ENCODE results near the gene OR10C1.

The OR10C1 gene

GRCh38 chr6:29477923-29478450 lies 38.9 kb downstream of the OR10C1 start:
- no peak for DNase-seq (ENCODE audit: low read depth, low spot score)

- no peak for DNase-seq (ENCODE audit: low read depth, low spot score)
These were observed 39.6 kb downstream of the OR10C1 start for GRCh38 chr6:29478740-29479139.

GRCh38 chr6:29479560-29479959 lies 40.5 kb downstream of the OR10C1 start:
- no peak for DNase-seq (ENCODE audit: low read depth, low spot score)

GRCh38 chr6:29483186-29483585 lies 44.1 kb downstream of the OR10C1 start:
- DNase-seq (ENCODE audit: low read depth, low spot score), result no peak

GRCh38 chr6:29483735-29484134 lies 44.6 kb downstream of the OR10C1 start:
- DNase-seq (ENCODE audit: low read depth, low spot score), result no peak

GRCh38 chr6:29486577-29486976 lies 47.5 kb downstream of the OR10C1 start:
- DNase-seq (ENCODE audit: low read depth, low spot score), result no peak

GRCh38 chr6:29487131-29487530 lies 48.0 kb downstream of the OR10C1 start:
- DNase-seq (ENCODE audit: low read depth, low spot score), result no peak

- DNase-seq (ENCODE audit: low read depth, low spot score), result no peak
These were observed 48.6 kb downstream of the OR10C1 start, which contains the start of gene MAS1L for GRCh38 chr6:29487660-29488059. TSS of gene MAS1L (minus strand) at chr6:29487956. CDS start at chr6:29487902, 54 bp downstream.

- DNase-seq (ENCODE audit: low read depth, low spot score), result no peak
These were observed 49.8 kb downstream of the OR10C1 start for GRCh38 chr6:29488874-29489273.

GRCh38 chr6:29489286-29489685 lies 50.2 kb downstream of the OR10C1 start:
- DNase-seq (ENCODE audit: low read depth, low spot score), result no peak

GRCh38 chr6:29490055-29490454 lies 50.9 kb downstream of the OR10C1 start:
- DNase-seq (ENCODE audit: low read depth, low spot score), result no peak

GRCh38 chr6:29490552-29490951 lies 51.4 kb downstream of the OR10C1 start:
- DNase-seq (ENCODE audit: low read depth, low spot score), result no peak

Measured in activated CD4-positive, CD25-positive, alpha-beta regulatory T cell treated with anti-CD3 and anti-CD28 coated beads, Interleukin-2, amount 50 U/mL, for 16 hours (primary cell).